GM12865 (cell line): ENCODE measurements around the gene STAMBPL1.

Experiments
- DNase-seq: peaks from one replicate; pipeline ENCODE4 v3.0.0; 2010; ENCODE audit warnings: low read depth
- H3K4me3 ChIP-seq: 2 replicates; pipeline ENCODE4 v1.5.1; 2011; ENCODE audit warnings: mild to moderate bottlenecking, low read depth, low read length, control low read depth
- TF ChIP-seq, protein P1 (sequence below): IDR thresholded peaks from 2 replicates; pipeline ENCODE4 v1.5.1; 2011; ENCODE audit warnings: low read length, control low read depth, low read depth, inconsistent platforms; ENCODE audit not compliant: insufficient read depth; ENCODE audit errors: missing control alignments

The STAMBPL1 gene

DNA sequence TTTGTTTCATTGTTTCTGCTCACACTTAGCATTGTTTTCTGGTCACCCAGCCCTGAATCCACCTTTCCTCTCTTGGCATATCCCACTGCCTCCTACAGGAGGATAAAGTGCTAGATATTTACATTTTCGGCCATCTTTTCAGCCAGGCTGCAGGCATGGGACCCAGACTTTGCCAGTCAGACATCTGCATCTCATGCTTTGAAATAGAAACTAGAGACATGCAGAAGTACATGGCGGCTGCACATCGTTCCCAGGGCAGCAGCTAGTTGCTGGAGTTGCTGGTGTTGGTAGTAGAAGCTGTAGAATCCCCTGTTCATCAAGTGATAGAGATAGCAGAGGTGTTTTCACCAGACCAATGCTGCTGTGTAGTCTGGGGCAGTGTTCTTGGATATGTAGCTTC lies 18.7 kb downstream of the STAMBPL1 start:
- TF ChIP-seq, protein P1, sequence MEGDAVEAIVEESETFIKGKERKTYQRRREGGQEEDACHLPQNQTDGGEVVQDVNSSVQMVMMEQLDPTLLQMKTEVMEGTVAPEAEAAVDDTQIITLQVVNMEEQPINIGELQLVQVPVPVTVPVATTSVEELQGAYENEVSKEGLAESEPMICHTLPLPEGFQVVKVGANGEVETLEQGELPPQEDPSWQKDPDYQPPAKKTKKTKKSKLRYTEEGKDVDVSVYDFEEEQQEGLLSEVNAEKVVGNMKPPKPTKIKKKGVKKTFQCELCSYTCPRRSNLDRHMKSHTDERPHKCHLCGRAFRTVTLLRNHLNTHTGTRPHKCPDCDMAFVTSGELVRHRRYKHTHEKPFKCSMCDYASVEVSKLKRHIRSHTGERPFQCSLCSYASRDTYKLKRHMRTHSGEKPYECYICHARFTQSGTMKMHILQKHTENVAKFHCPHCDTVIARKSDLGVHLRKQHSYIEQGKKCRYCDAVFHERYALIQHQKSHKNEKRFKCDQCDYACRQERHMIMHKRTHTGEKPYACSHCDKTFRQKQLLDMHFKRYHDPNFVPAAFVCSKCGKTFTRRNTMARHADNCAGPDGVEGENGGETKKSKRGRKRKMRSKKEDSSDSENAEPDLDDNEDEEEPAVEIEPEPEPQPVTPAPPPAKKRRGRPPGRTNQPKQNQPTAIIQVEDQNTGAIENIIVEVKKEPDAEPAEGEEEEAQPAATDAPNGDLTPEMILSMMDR: no peak
- DNase-seq: peak; percentile 72
- peak overlapping the region; percentile 44 for H3K4me3 ChIP-seq

- no peak for DNase-seq
- H3K4me3 ChIP-seq: no peak overlapping the region
- TF ChIP-seq, protein P1: no peak
Observed at GRCh38 chr10:88899886-88900285, 19.8 kb downstream of the STAMBPL1 start.

DNA sequence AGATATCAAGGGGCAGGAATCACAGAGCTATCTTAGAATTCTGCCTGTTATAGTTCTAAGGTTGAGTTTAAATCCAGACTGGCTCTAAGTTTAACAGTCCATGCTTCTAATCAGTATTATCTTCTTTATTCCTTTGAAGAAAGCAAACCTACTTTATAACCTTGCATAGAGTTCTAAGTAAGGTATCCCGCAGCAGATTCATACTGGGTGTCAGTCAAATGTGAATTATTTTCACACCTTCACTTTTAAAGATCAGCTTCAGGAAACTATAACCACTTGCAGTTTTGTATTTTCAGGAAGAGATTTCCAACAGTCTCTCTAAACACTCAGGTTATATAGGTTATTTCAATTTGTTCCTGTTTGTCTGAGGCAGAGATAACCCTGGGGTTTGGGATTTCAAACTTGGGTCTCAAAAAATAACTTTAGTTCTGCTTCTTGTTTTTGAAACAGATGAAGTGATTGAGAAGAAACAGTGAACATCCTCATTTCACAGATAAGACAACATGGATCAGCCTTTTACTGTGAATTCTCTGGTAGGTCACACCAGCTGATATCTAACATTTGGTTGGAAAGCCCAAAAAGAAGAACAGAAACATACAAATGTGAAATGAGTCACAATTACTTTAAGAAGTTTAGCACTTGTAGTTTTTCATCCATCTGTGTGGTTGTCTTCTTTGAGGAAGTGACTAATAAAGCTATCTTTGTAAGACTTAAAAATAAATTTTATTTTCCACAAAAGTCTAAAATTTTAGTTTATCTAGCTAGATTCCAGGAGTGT lies 21.4 kb downstream of the STAMBPL1 start:
- TF ChIP-seq, protein P1: no peak
- H3K4me3 ChIP-seq: peak overlapping the region; percentile 33
- peak; percentile 88 for DNase-seq

DNA sequence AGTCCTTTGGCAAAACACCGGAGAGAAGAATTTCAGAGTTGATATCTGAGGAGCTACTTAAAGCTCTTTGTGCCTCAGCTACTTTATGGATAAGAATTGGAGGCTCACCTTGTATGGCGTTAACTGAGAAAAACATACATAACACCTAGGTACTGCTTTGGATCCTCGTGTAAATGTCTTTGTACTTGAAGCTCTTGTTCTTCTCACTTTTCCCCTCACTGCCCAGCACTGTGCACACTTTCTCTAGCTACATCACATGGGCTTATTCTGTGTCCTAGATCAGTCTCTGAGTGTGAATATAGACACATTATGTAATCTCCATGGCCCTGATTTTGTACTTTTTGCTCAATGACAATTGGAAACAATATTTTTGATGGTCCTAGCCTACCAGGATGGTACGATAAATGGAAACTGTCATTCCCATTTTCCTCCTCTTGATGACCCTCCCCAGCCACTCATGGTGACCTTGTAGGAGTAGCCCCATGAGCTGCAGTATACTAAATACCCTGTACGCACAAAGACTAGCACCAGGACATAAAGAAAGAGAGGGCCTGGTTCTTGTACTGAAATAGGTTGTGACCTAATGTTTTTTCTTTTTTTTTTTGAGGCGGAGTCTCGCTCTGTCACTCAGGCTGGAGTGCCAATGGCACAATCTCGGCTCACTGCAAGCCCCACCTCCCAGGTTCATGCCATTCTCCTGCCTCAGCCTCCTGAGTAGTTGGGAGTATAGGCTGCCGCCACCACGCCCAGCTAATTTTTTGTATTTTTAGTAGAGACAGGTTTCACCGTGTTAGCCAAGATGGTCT lies 22.1 kb downstream of the STAMBPL1 start:
- TF ChIP-seq, protein P1: no peak
- peak; percentile 62 for DNase-seq
- H3K4me3 ChIP-seq: peak overlapping the region; percentile 19

DNA sequence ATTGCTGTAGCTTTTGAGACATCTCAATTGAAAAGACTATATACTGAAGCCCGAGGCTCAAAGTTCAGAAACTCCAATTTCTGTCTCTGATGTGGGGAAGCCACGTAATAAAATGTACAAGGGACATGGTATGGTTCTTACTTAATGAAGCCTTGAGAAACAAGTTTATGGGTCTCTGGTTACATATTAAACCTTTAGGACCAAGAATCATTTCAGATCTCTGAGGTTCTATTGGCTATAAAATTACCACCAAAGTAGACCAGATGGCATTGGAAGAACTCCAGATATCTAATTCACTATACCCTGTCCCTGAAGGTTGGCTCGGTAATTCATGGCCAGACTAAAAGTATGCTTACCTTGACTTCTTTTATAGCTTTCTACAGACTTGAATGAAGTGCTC lies 23.7 kb downstream of the STAMBPL1 start:
- no peak for DNase-seq
- H3K4me3 ChIP-seq: no peak overlapping the region
- TF ChIP-seq, protein P1: no peak

DNA sequence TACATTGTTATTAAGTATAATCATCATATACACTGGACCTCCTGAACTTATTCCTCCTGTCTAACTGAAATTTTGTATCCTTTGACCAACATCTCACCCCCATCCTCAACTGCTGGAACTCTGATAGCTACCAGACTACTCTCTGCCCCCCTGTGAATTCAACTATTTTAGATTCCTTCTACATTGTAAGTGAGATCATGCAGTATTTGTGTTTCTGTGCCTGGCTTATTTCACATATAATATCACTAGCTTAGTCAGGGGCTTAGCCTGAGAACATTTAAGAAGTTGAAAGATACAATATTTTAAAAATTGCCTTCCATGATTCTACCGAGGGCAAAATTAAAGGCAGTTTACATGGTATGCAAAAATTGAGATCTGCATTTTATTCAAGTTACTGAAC lies 26.9 kb downstream of the STAMBPL1 start:
- TF ChIP-seq, protein P1: no peak
- DNase-seq: no peak
- H3K4me3 ChIP-seq: no peak overlapping the region
